DOHH2 (cell line): Measurements from ENCODE around the gene ERCC4.

Source experiments
- H3F3A ChIP-seq: fragments of 200-600 bp; sonication (generic), shearing (Covaris generic); 2 replicates; pipeline ENCODE4 v1.6.0; 2016; ENCODE audit warnings: antibody characterized with exemption, mild to moderate bottlenecking; ENCODE audit not compliant: control insufficient read depth, insufficient read depth
- H3K27ac ChIP-seq: fragments of 200-600 bp; sonication (generic); 2 replicates; pipeline ENCODE4 v1.5.1; 2014; ENCODE audit warnings: low read depth, mild to moderate bottlenecking, low read length, moderate library complexity
- H3K27me3 ChIP-seq: fragments of 200-600 bp; sonication (generic); 2 replicates; pipeline ENCODE4 v1.6.1; 2014; ENCODE audit warnings: mild to moderate bottlenecking, low read length, mixed read lengths; ENCODE audit not compliant: control insufficient read depth
- H3K36me3 ChIP-seq: fragments of 200-600 bp; sonication (generic); 2 replicates; pipeline ENCODE4 v1.6.1; 2014; ENCODE audit warnings: mild to moderate bottlenecking, low read length, moderate library complexity, mixed read lengths; ENCODE audit not compliant: control insufficient read depth
- H3K4me1 ChIP-seq: fragments of 200-600 bp; sonication (generic); 2 replicates; pipeline ENCODE4 v1.6.1; 2014; ENCODE audit warnings: mild to moderate bottlenecking, low read length, mixed read lengths; ENCODE audit not compliant: control insufficient read depth
- H3K4me2 ChIP-seq: fragments of 200-600 bp; sonication (generic); 2 replicates; pipeline ENCODE4 v1.6.0; 2014; ENCODE audit warnings: mild to moderate bottlenecking, low read length, moderate library complexity
- H3K4me3 ChIP-seq: fragments of 200-600 bp; sonication (generic); 2 replicates; pipeline ENCODE4 v1.5.1; 2014; ENCODE audit warnings: mild to moderate bottlenecking, low read length, mixed read lengths
- H3K79me2 ChIP-seq: fragments of 200-600 bp; sonication (generic); 2 replicates; pipeline ENCODE4 v1.6.1; 2014; ENCODE audit warnings: mild to moderate bottlenecking, low read length, mixed read lengths; ENCODE audit not compliant: control insufficient read depth
- H3K9me2 ChIP-seq: fragments of 200-600 bp; sonication (generic); replicated peaks from 2 replicates; pipeline ENCODE4 v1.6.1; 2014; ENCODE audit warnings: mild to moderate bottlenecking, low read length, mixed read lengths; ENCODE audit not compliant: control insufficient read depth
- H3K9me3 ChIP-seq: fragments of 200-600 bp; sonication (generic); 2 replicates; pipeline ENCODE4 v1.6.1; 2014; ENCODE audit warnings: antibody characterized with exemption, low read length, mixed read lengths; ENCODE audit not compliant: control insufficient read depth, insufficient read depth
- H4K20me1 ChIP-seq: fragments of 200-600 bp; sonication (generic); 2 replicates; pipeline ENCODE4 v1.6.0; 2014; ENCODE audit warnings: low read depth, mild to moderate bottlenecking, antibody characterized with exemption, low read length, moderate library complexity; ENCODE audit not compliant: control insufficient read depth, insufficient read depth
- EZH2phosphoT487 ChIP-seq: fragments of 200-600 bp; sonication (generic); IDR thresholded peaks from 2 replicates; pipeline ENCODE4 v1.6.1; 2017; ENCODE audit warnings: borderline replicate concordance, mild to moderate bottlenecking, antibody characterized with exemption, low read length, moderate library complexity, mixed read lengths
- TF ChIP-seq, protein P1 (sequence below): fragments of 200-600 bp; sonication (generic); IDR thresholded peaks from one replicate; pipeline ENCODE4 v1.5.1; 2014; ENCODE audit warnings: antibody characterized with exemption, mild to moderate bottlenecking, low read depth, low read length; ENCODE audit not compliant: poor library complexity, severe bottlenecking

ERCC4 gene

DNA sequence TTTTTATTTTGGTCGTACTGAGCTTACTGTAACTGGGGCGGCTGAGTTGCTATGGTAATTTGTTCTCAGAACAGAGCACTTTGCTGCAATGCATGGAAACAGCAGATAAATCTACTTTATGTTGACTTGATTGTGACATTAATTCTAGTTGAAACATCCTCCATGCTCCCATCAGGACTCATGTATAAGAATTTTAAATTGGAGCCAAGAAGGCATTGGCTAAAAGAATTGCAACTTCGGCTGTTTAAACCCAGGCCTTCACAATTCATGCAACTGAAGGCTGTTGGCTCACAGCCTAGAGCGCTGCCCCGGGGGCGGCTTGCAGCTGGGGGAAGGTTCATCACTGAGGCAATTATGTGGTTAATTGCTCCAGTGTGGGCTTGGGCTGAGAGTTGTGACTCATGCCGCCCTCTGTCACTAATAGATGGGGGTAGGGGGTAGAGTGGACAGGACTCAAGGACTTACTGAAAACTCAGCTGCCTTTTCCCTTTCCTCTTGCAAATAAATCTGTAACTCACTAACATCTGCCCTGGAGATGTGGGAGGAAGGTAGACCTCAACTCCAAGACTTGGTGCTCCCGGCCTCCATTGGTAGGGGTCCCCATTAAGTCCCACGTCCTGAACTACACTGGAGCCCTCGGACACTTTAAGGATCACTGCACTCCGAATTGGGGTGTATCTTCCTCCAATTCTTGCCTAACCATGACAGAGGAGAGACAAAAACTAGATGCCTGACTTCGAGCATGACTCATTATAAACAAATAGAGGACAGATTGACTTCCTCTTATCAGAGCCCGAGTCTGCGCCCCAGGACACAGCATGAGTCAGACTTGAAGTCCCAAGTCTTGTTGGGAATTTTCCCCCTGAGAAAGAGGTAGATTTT is 37.5 kb downstream of the ERCC4 start:
- H3K4me1 ChIP-seq = peaks cover 21% of the 10 kb centered on the region
- H3K9me3 ChIP-seq = no peaks in the 10 kb centered on the region
- H3K36me3 ChIP-seq = no peaks in the 10 kb centered on the region
- peak overlapping the region; percentile 50 for H3K4me2 ChIP-seq
- peaks cover 6% of the 10 kb centered on the region for H3K27me3 ChIP-seq
- no peaks in the 10 kb centered on the region for H3K79me2 ChIP-seq
- no peaks in the 10 kb centered on the region for H3F3A ChIP-seq
- no peak for TF ChIP-seq EZH2phosphoT487
- TF ChIP-seq, protein P1, sequence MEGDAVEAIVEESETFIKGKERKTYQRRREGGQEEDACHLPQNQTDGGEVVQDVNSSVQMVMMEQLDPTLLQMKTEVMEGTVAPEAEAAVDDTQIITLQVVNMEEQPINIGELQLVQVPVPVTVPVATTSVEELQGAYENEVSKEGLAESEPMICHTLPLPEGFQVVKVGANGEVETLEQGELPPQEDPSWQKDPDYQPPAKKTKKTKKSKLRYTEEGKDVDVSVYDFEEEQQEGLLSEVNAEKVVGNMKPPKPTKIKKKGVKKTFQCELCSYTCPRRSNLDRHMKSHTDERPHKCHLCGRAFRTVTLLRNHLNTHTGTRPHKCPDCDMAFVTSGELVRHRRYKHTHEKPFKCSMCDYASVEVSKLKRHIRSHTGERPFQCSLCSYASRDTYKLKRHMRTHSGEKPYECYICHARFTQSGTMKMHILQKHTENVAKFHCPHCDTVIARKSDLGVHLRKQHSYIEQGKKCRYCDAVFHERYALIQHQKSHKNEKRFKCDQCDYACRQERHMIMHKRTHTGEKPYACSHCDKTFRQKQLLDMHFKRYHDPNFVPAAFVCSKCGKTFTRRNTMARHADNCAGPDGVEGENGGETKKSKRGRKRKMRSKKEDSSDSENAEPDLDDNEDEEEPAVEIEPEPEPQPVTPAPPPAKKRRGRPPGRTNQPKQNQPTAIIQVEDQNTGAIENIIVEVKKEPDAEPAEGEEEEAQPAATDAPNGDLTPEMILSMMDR = no peak
- H3K9me2 ChIP-seq = no peaks in the 10 kb centered on the region
- 0 out of 2 replicates have a peak overlapping the region, but pooled peaks have one; percentile 22 for H3K4me3 ChIP-seq
- no peaks in the 10 kb centered on the region for H4K20me1 ChIP-seq
- H3K27ac ChIP-seq = no peak overlapping the region

DNA sequence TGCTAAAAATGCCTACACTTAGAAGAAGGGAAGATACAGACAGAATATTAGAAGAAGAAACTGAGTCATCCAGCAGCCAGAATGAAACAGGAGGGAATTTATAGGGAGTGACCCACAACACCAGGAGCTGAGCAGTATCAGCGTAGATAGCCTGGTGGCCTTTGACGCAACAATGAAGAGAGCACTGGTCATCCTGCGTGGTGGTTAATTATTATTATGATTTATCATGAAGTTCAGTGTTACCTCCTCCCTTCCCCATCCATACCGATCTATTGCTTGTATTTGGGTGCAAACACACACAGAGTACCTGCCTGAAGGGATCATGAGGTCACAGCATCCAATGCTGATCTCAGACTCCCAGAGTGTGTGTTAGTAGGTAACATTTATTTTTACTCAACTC is 38.5 kb downstream of the ERCC4 start:
- Histone ChIP-seq H3K4me2 (no peak overlapping the region), H3K9me2 (no peaks in the 10 kb centered on the region), H3F3A (no peaks in the 10 kb centered on the region), H3K9me3 (no peaks in the 10 kb centered on the region), H3K27ac (no peak overlapping the region), H3K4me1 (peaks cover 19% of the 10 kb centered on the region), H3K27me3 (peaks cover 9% of the 10 kb centered on the region), H4K20me1 (no peaks in the 10 kb centered on the region), H3K4me3 (no peak overlapping the region), H3K36me3 (no peaks in the 10 kb centered on the region), H3K79me2 (no peaks in the 10 kb centered on the region)
- no peak for TF ChIP-seq EZH2phosphoT487
- TF ChIP-seq, protein P1 = no peak

DNA sequence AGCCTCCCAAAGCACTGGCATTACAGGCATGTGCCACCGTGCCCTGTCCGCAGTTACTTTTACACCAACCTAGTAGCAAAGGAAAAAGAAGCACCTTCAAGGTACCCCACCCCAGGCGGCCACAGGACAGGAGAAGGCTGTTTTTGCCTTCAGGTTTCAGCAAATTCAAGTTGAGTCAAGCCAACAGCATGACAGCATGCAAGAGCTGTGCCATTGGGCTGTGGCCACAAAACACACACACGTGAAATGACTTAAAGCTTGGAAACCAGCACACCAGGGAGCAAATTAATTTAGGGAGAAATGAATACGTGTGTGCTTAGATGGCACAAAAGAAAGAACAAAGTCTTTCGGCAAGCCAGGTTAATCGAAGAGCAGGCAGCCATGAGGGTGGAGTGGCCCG is 39.7 kb downstream of the ERCC4 start:
- H3K79me2 ChIP-seq = no peaks in the 10 kb centered on the region
- H3K27ac ChIP-seq = no peak overlapping the region
- H3F3A ChIP-seq = no peaks in the 10 kb centered on the region
- H3K4me2 ChIP-seq = no peak overlapping the region
- no peak overlapping the region for H3K4me3 ChIP-seq
- H3K27me3 ChIP-seq = peaks cover 13% of the 10 kb centered on the region
- no peaks in the 10 kb centered on the region for H3K9me3 ChIP-seq
- H3K36me3 ChIP-seq = no peaks in the 10 kb centered on the region
- TF ChIP-seq EZH2phosphoT487 = no peak
- TF ChIP-seq, protein P1 = no peak
- peaks cover 17% of the 10 kb centered on the region for H3K4me1 ChIP-seq
- no peaks in the 10 kb centered on the region for H4K20me1 ChIP-seq
- H3K9me2 ChIP-seq = no peaks in the 10 kb centered on the region
